Activated CD4-positive, alpha-beta T cell treated with anti-CD3 and anti-CD28 coated beads for 48 hours (primary cell): ENCODE data around the gene HIRIP3.
A peak's percentile ranks its signal among the peaks of the same experiment; 100 is the strongest.
"Not testable (repeated sequence)": the region's sequence is repeated elsewhere in the genome, so short reads cannot be mapped to it uniquely, and the experiment has no call there.

Experiments
- DNase-seq: peaks from one replicate; pipeline ENCODE4 v3.0.0-alpha.2; 2020

HIRIP3 gene

DNA sequence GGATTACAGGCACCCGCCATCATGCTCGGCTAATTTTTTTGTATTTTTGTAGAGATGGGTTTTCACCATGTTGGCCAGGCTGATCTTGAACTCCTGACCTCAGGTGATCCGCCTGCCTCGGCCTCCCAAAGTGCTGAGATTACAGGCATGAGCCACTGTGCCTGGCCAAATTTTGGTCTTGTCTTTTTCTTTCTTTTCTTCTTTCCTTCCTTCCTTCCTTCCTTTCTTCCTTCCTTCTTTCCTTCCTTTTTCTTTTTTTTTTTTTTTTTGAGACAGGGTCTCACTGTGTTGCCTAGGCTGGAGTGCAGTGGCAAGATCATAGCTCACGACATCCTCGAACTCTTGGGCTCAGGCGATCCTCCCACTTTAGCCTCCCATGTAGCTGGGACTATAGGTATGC lies 20.0 kb upstream of the HIRIP3 start:
- not testable (repeated sequence) for DNase-seq

GRCh38 chr16:30012598-30012997 lies 17.2 kb upstream of the HIRIP3 start:
- DNase-seq: not testable (repeated sequence)

- no peak for DNase-seq
These were observed 16.5 kb upstream of the HIRIP3 start for GRCh38 chr16:30011714-30012504.

DNA sequence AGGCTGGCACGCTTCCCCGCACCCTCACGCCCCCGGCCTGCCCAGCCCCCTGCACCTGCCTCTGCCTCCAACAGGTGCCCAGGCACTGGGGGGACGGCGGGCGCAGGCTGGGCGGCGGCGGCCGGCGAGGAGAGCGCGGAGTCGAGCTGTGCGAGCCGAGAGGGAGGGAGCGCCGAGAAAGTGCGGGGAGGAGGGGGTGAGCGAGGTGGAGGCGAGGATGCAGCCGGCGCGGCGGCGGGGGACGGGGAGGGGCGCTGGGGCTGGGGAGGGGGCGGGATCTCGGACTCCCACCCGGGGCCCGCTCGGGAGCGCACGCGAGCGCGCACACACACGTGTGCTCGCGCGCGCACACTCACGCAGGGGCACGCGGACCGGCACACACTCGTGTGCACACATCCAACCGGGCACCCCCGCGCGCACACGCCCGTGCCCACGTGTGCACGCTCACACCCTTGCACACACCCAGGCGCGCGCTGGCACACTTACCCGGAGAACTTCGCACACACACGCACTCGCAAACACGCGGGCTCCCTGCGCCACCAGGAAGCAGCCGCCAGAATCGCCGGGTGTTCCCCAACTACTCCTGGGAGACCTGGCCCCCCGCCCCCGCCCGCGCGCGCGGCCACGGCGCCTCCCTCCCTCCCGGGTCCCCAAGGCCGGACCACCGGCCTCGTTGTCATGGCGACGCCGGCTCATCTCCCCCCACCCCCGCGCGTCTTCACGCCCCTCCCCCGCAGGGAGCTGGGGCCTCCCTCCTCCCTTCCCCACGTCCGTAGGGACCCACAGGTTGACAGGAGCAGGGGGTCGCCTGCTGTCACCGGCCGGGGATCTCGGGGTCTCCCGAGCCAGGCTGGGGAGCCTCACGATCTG lies 15.7 kb upstream of the HIRIP3 start, which contains the start of gene DOC2A:
Gene DOC2A, minus strand, starts transcription at position 184 of the 870 bp plus-strand sequence. CDS start 805 bp downstream, outside the sequence.
- peak; percentile 56 for DNase-seq

- DNase-seq: no peak
These were observed 14.8 kb upstream of the HIRIP3 start for GRCh38 chr16:30009990-30010843.

DNA sequence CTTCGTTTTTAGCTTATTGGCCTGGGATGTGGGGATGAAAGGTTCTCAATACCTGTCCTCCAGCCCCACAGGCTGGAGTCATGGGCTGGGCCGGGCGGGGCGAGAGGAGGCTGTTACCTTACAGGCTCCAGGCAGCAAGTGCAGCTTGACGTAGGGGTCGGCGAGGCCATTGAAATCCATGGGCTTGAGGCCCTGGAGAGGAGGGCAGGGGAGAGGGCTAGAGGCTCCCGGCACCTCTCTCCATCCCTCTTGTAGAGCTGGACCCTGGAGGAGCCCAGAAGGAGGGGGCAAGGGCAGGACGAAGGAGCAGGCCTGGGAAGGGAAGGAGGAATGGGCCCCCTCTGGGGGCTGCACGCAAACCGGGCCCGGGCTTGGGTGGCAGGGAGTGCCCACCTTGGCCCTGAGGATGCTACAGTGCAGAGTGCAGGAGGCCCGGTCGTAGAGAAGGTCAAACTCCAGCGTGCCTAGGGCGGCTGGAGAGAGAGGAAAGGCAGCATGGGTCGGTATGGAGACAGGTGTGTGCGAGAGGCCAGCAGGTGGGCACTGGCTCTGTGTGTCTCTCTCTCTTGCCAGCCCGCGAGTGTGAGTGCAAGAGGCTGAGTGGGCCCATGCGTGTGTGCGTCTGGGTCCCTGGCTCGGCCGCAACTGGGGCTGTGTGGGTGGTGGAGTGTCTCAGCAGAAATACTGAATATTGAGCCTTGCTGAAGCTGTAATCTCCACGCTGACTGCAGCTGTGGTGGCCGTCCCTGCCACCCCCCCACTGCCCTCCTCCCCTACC lies 13.9 kb upstream of the HIRIP3 start:
- DNase-seq: no peak

- DNase-seq: no peak
These were observed 12.0 kb upstream of the HIRIP3 start for GRCh38 chr16:30007378-30007895.

DNA sequence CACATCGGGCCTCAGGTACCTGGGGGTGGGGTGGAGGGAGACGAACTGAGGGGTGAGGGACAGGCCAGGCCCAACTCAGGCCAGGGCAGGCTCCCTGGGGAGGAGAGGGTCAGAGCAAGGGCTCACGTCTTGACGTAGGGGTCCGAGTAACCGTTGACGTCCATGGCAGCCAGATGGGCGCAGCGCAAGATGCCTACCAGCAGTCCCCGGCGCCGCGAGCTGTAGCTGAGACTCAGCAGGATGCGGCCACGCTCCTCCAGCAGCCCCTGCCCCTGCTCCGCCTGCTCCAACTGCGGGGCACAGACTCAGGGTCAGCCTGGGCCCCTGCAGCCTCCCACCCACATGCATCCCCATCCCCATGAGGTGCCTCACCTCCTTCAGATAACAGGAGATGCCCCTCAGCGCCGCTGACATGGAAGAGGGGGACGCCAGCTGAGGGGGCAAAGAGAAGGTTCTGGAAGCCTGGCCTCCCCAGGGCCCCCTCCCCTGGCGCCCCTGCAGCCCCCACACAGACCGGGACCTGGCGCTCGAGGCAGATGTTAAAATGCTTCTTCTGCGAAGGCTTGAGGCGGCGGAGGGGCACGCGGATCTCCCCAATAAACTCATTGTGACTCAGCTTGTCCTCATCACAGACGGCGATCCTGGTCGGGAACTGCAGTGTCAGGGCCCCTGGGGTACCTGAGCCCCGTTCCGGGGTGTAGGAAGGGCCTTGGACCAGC lies 11.4 kb upstream of the HIRIP3 start:
- no peak for DNase-seq

DNA sequence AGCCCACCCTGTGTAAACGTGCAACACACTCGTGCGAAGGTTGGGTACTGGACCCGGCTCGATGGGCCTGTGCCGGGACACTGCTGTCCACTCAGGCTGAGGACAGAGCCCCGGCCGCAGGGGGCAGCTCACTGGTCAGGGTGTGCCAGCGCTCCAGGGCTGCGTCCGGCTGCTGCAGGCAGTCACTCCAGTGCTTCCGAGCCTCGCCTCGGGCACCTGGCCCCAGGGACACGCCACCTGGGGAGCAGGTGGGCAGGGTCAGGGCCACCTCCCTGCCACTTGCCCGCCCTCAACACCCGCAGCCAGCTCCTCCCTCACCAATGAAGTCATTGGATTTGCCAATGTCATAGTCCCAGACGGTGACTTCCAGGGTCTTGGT lies 10.7 kb upstream of the HIRIP3 start:
- DNase-seq: no peak

- DNase-seq: peak; percentile 55
These were observed 10.1 kb upstream of the HIRIP3 start for GRCh38 chr16:30005341-30006094.

DNA sequence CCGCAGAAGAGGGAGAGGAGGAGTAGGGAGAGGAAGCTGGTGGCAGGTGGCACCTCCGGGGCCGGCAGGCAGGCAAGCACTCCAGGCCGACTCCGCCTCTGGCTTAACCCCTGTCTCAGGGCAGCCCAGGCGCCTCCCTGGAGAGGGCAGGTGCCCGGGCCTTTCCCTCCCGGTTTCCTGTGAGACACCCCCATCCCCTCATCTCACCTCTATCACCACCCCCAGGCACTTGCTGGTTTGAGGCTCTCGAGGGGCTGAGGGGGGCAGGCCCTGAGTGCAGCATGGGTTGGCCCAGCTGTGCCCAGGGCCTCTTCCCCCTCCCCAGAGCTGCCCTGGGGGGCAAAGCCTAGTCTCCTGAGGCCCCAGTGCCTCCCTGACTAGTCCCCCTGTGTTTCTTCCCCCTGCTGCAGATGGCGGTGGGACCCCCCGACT lies 9.4 kb upstream of the HIRIP3 start:
- no peak for DNase-seq

- DNase-seq: no peak
These were observed 9.0 kb upstream of the HIRIP3 start for GRCh38 chr16:30004424-30004776.

DNA sequence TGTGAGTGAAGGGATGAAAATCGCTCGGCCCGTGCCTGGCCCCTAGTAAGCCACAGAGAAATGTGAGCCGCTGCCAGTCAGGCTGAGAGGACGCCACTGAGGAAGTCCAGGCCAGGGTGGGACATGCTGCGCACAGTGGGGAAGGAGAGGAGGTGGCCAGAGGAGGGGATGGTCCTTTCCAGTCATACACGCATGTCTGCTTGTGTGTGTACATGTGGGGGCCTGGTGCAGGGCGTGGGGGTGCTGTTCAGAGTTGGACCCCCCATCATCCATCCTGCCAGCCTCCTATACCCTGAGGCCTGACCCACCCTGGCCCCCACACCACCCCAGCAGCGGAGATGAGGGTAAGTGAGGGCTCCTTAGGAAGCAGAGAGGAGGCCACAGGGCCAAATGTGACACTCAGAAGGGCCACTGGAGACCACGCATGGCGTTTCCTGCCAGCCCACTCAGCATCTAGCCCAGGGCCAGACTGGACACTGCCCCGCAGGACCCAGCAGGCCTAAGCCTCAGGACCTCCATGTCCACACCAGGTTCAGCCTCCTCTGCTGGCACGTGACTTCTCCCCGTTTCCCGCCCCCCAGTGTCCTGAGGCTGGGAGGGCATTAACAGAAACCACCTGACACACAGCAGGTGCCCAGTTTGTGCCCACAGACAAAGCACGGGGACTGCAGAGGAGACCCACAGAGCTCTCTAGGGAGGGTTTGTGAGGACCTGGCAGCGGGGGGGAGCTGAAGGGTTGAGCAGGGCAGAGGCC lies 8.4 kb upstream of the HIRIP3 start:
- no peak for DNase-seq

DNA sequence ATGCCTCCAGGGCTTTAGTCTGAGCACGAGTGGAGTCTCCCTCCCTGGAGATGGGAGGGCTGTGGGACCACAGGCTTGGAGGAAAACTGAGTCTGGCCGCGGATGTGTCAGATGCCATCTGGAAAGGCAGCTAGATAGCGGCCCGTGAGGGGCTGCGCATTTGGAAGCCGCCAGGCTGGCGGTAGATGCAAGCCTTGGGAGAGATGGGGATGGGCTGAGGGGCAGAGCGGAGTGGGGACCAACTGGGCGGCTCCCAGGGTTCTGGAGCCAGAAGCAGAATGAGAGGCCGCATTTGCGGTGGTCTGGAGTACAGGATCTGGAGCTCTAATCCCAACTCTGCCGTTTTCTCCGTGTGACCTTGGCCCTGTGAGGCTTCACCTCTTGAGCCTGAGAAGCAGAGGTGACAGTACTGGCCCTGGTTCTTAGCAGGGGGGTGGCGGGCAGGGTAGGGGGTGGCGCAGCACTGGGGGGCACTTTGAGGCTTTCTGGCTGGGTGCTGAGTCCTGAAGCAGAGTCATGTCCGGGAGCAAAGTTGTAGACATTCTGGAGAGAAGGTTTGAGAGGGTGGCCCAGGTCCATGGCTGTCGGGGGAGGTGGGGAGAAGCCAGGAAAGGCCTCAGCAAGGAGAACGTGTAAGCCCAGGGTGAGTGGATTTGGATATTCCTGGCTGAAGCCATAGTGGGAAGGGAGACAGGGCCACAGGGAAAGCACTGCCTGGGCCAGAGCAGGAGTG lies 7.4 kb upstream of the HIRIP3 start:
- DNase-seq: no peak

DNA sequence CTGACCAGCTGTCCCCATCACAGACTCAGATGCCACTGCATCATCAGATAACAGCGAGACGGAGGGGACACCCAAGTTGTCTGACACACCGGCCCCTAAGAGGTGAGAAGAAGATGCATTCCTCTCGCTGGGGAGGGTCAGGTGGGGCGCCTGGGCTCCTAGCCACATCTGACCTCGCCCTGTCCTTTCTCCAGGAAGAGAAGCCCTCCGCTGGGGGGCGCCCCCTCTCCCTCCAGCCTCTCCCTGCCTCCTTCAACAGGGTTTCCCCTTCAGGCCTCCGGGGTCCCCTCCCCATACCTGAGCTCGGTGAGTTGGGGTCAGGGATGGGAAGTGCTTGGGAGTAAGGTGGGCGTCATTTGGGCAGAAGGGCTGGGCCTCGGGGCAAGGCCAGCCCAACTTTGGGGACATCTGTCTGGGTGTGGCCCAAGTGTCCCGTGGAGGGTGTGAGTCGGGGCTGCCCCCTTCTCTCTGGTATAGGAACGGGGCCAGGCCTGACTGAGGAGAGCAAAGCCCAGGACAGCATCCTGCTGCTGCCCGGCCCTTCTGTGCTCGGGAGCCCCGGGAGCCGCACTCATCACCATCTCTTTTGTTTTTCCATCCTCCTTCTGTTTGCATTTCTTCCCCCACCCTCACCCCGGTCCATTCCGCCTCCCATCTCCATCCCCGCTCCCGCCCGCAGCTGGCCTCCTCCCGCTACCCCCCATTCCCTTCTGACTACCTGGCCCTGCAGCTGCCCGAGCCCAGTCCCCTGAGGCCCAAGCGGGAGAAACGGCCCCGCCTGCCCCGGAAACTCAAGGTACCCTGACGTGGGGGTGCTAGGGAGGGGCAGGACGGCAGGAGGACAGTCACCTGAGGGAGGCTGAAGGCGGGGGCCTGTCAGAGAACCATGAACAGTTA lies 5.6 kb upstream of the HIRIP3 start:
- DNase-seq: no peak

- no peak for DNase-seq
These were observed 4.2 kb upstream of the HIRIP3 start for GRCh38 chr16:29999605-30000004.

DNA sequence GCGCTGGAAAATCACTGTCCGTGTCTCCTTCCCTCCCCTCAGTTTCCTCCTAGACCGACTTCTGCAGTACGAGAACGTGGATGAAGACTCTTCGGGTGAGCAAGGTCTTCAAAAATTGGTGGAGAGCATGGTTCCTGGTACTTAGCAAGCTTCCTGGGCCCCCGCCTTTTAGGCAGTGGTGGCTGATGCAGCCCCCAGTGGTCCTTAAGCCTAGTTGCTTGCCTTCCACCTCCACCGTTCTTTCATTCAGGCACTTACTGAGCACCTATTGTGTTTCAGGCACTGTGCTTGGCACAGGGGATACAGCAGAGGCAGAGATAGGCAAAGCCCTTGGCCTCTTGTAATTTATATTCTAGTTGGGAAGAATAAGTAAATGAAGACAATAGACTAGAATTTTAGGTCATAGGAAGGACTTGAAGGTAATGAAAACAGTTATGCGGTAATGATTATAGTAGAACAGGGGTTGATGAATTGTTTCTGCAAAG lies 1.4 kb upstream of the HIRIP3 start:
- no peak for DNase-seq
